ENCODE results near the gene PSMD7. TPM values are rescaled to one million over a fixed set of nuclear protein-coding genes. Genes with fewer than 3 reads are reported as not detected.

Gene PSMD7
- total and polyA plus RNA-seq, 2 of the 13 experiments (the other 11 are each of a cell fraction or from before 2014, with no cell fraction given), result 105 to 224 TPM

- Histone ChIP-seq H3K9ac (ENCODE audit: insufficient read depth, low read depth, low read length) (peak overlapping the region; percentile 99), H3K4me2 (ENCODE audit: low read depth, low read length) (peak overlapping the region; percentile 96), H3K4me3 (replicated peaks in 1 of 3; ENCODE audit: insufficient read depth in 1 of 3, low read depth in 2 of 3, low read length in 3 of 3) (peak overlapping the region; percentile 82 to 99 (median 95)), H3K27me3 (ENCODE audit: control insufficient read depth in 1 of 2, insufficient read depth in 2 of 2, low read length in 2 of 2) (no peaks in the 10 kb centered on the region; a peak in 1 of 5 replicates), H3K4me1 (ENCODE audit: insufficient read depth, low read length) (peaks cover 47% of the 10 kb centered on the region), H3K79me2 (ENCODE audit: insufficient read depth, low read length) (peaks cover 34% of the 10 kb centered on the region), H3K36me3 (replicated peaks in 1 of 2; ENCODE audit: control insufficient read depth in 1 of 2, insufficient read depth in 2 of 2, low read length in 2 of 2) (peaks cover 3 to 28% of the 10 kb centered on the region in 2 experiments), H3K9me3 (ENCODE audit: low read length) (peaks cover 12% of the 10 kb centered on the region; the same call in 1 of the 2 replicates), H4K20me1 (ENCODE audit: insufficient read depth, low read length) (no peaks in the 10 kb centered on the region), H2AFZ (ENCODE audit: low read length) (peak overlapping the region; percentile 90), H3K27ac (ENCODE audit: extremely low read length, insufficient read depth, low read length) (peak overlapping the region; percentile 84)
- intact Hi-C loops (cut with micrococcal nuclease; ENCODE audit: unreplicated experiment) (no loop called here), in situ Hi-C loops (cut with HindIII; ENCODE audit: extremely low pct_ligation_motif_present, low pct_unique_long_range_greater_than_20kb) (no loop called here)
- ChIA-PET CTCF (ENCODE audit: low intra/inter-chr PET ratio, low total read pairs) (no interaction called here), POLR2A (interaction anchor here (2.2 kb wide), 1 partner anchor 10 kb away, joined by 11 read pairs; no protein-coding TSS in a partner anchor)
- under 1% methylated on average over 9 of the region's 9 CpGs for WGBS (ENCODE audit: low lambda C conversion rate)
- ATAC-seq, result peak; percentile 11
- FAIRE-seq, result no peak
- no peak for DNase-seq (ENCODE audit: low spot score)
- BruUV-seq (replicated peaks), result TSS peak; percentile 84
- TF ChIP-seq ZNF652 (CRISPR knock-in tag; IDR thresholded peaks at IDR 0.05; ENCODE audit: borderline replicate concordance, low read depth) (0 out of 2 replicates have a peak, but pooled peaks have one; percentile 37), ZNF33A (CRISPR knock-in tag; IDR thresholded peaks at IDR 0.05; ENCODE audit: borderline replicate concordance) (0 out of 2 replicates have a peak, but pooled peaks have one; percentile 42), ZNF850 (CRISPR knock-in tag; conservative IDR thresholded peaks at IDR 0.05) (0 out of 2 replicates have a peak, but pooled peaks have one; percentile 0), GMEB2 (CRISPR knock-in tag; IDR thresholded peaks at IDR 0.05; ENCODE audit: low read depth) (no peak), ATF4 (CRISPR knock-in tag; IDR thresholded peaks at IDR 0.05) (0 out of 4 replicates have a peak, but pooled peaks of 1 of the 2 experiments have one; percentile 39), CHD4 (IDR thresholded peaks at IDR 0.05; ENCODE audit: borderline replicate concordance, low read length) (0 out of 2 replicates have a peak, but pooled peaks have one; percentile 36), RFXANK (CRISPR knock-in tag; IDR thresholded peaks at IDR 0.05) (0 out of 2 replicates have a peak, but pooled peaks have one; percentile 9), ZNF816 (CRISPR knock-in tag; IDR thresholded peaks at IDR 0.05; ENCODE audit: borderline replicate concordance) (0 out of 2 replicates have a peak, but pooled peaks have one; percentile 14), CREM (IDR thresholded peaks at IDR 0.05) (no peak), CREM (CRISPR knock-in tag; IDR thresholded peaks at IDR 0.05) (no peak), ZNF512 (CRISPR knock-in tag; IDR thresholded peaks at IDR 0.05) (0 out of 2 replicates have a peak, but pooled peaks have one; percentile 63), ZNF337 (CRISPR knock-in tag; IDR thresholded peaks at IDR 0.05; ENCODE audit: borderline replicate concordance, low read depth) (0 out of 2 replicates have a peak, but pooled peaks have one; percentile 27), SP140L (CRISPR knock-in tag; IDR thresholded peaks at IDR 0.05; ENCODE audit: borderline replicate concordance) (peak; percentile 62; the same call in 1 of the 2 replicates), SRSF9 (IDR thresholded peaks at IDR 0.05; ENCODE audit: borderline replicate concordance, insufficient read depth, low read depth, low read length, poor library complexity, severe bottlenecking) (no peak), ZNF143 (CRISPR knock-in tag; IDR thresholded peaks at IDR 0.05) (no peak), CTCF (CRISPR knock-in tag; IDR thresholded peaks at IDR 0.05) (no peak), ZBTB42 (CRISPR knock-in tag; IDR thresholded peaks at IDR 0.05) (no peak), MTA1 (CRISPR knock-in tag; IDR thresholded peaks at IDR 0.05; ENCODE audit: borderline replicate concordance) (no peak)
Observed at GRCh38 chr16:74296104-74296431, 546 bp upstream of the PSMD7 start.

Measured in HepG2 (cell line).